Measurements from ENCODE around the gene PGC. TPM values are rescaled to one million over a fixed set of nuclear protein-coding genes. Genes with fewer than 3 reads are reported as not detected.

The PGC gene
- total and polyA plus RNA-seq, 2 experiments from 2014 or later = 0.10 TPM; not detected in 1

GRCh38 chr6:41708856-41709255 is 38.3 kb downstream of the PGC start:
- Histone ChIP-seq H3K27me3 (no peaks in the 10 kb centered on the region), H3K27ac (no peak overlapping the region), H3K4me1 (ENCODE audit: low read depth) (peaks cover 34% of the 10 kb centered on the region), H3K9me3 (ENCODE audit: low read depth) (no peaks in the 10 kb centered on the region), H3K4me3 (no peak overlapping the region), H3K36me3 (no peaks in the 10 kb centered on the region)
- DNase-seq (ENCODE audit: low read depth in 1 of 2, low spot score in 1 of 2) = no peak
- no peak for TF ChIP-seq CTCF (IDR thresholded peaks at IDR 0.05; ENCODE audit: low read depth, low read length)

GRCh38 chr6:41707565-41708200 is 39.5 kb downstream of the PGC start:
- no peak for DNase-seq (ENCODE audit: low read depth in 1 of 2, low spot score in 1 of 2)
- Histone ChIP-seq H3K9me3 (ENCODE audit: low read depth) (no peaks in the 10 kb centered on the region), H3K27ac (peak overlapping the region; percentile 83), H3K4me1 (ENCODE audit: low read depth) (peaks cover 23% of the 10 kb centered on the region), H3K36me3 (no peaks in the 10 kb centered on the region), H3K4me3 (no peak overlapping the region), H3K27me3 (no peaks in the 10 kb centered on the region)
- TF ChIP-seq CTCF (IDR thresholded peaks at IDR 0.05; ENCODE audit: low read depth, low read length) = no peak

GRCh38 chr6:41706876-41707564 is 40.2 kb downstream of the PGC start:
- no peak for TF ChIP-seq CTCF (IDR thresholded peaks at IDR 0.05; ENCODE audit: low read depth, low read length)
- Histone ChIP-seq H3K27me3 (no peaks in the 10 kb centered on the region), H3K36me3 (no peaks in the 10 kb centered on the region), H3K9me3 (ENCODE audit: low read depth) (no peaks in the 10 kb centered on the region), H3K27ac (peak overlapping the region; percentile 83), H3K4me3 (no peak overlapping the region), H3K4me1 (ENCODE audit: low read depth) (peaks cover 19% of the 10 kb centered on the region)
- peak in 1 of 2 donors; percentile 80 for DNase-seq (ENCODE audit: low read depth in 1 of 2, low spot score in 1 of 2)

GRCh38 chr6:41705996-41706835 is 41.0 kb downstream of the PGC start:
- peak; percentile 65 to 90 for DNase-seq (ENCODE audit: low read depth in 1 of 2, low spot score in 1 of 2)
- Histone ChIP-seq H3K9me3 (ENCODE audit: low read depth) (no peaks in the 10 kb centered on the region), H3K4me1 (ENCODE audit: low read depth) (peaks cover 19% of the 10 kb centered on the region), H3K4me3 (no peak overlapping the region), H3K27ac (peak overlapping the region; percentile 83), H3K36me3 (no peaks in the 10 kb centered on the region), H3K27me3 (no peaks in the 10 kb centered on the region)
- TF ChIP-seq CTCF (IDR thresholded peaks at IDR 0.05; ENCODE audit: low read depth, low read length) = peak; percentile 71

- Histone ChIP-seq H3K4me3 (no peak overlapping the region), H3K27me3 (no peaks in the 10 kb centered on the region), H3K36me3 (no peaks in the 10 kb centered on the region), H3K9me3 (ENCODE audit: low read depth) (no peaks in the 10 kb centered on the region), H3K4me1 (ENCODE audit: low read depth) (peaks cover 19% of the 10 kb centered on the region), H3K27ac (peak overlapping the region; percentile 83)
- DNase-seq (ENCODE audit: low read depth in 1 of 2, low spot score in 1 of 2) = no peak
- TF ChIP-seq CTCF (IDR thresholded peaks at IDR 0.05; ENCODE audit: low read depth, low read length) = no peak
Observed at GRCh38 chr6:41705311-41705995, 41.7 kb downstream of the PGC start.

Data from cardiac muscle cell (in vitro differentiated cells and primary cell).